Heart left ventricle (tissue), 16 donors: ENCODE data around the gene CES1. TPM values are rescaled to one million over a fixed set of nuclear protein-coding genes. Genes with fewer than 3 reads are reported as not detected.
A peak's percentile ranks its signal among the peaks of the same experiment; 100 is the strongest.

Experiments used
- ATAC-seq, 4 donors: fragments of 200-7000 bp; cut with Tn5 transposase; one replicate each; pipeline ENCODE4 v1.9.1; 2020 to 2022; ENCODE audit warnings: moderate library complexity in 4 of 4, mild to moderate bottlenecking in 3 of 4, moderate number of reproducible peaks in 1 of 4
- DNase-seq, 5 donors: peaks; one replicate each; pipeline ENCODE4 v3.0.0-alpha.2; 2020
- H3K27ac ChIP-seq, 12 donors: fragments of 200-600 bp; sonication (generic) in 4 of 12; one replicate each; pipeline versions ENCODE4 v1.5.0 to v1.8.0; 2016 to 2022; ENCODE audit warnings: mild to moderate bottlenecking in 2 of 12
- H3K27me3 ChIP-seq, 9 donors: fragments of 200-600 bp; sonication (generic) in 2 of 9; one replicate each; pipeline versions ENCODE4 v1.5.1 to v1.8.0; 2016 to 2022; ENCODE audit warnings: mild to moderate bottlenecking in 3 of 9
- H3K36me3 ChIP-seq, 9 donors: fragments of 200-600 bp; sonication (generic) in 2 of 9; one replicate each; pipeline versions ENCODE4 v1.5.0 to v1.8.0; 2018 to 2022; ENCODE audit warnings: mild to moderate bottlenecking in 2 of 9
- H3K4me1 ChIP-seq, 12 donors: fragments of 200-600 bp; sonication (generic) in 4 of 12; one replicate each; pipeline versions ENCODE4 v1.5.0 to v1.8.0; 2016 to 2022; ENCODE audit warnings: mild to moderate bottlenecking in 3 of 12
- H3K4me3 ChIP-seq, 12 donors: fragments of 200-600 bp; sonication (generic) in 4 of 12; one replicate each; pipeline versions ENCODE4 v1.5.0 to v1.8.0; 2017 to 2022; ENCODE audit warnings: mild to moderate bottlenecking in 9 of 12, moderate library complexity in 4 of 12
- H3K9me3 ChIP-seq, 12 donors: fragments of 200-600 bp; sonication (generic) in 4 of 12; one replicate each; pipeline versions ENCODE4 v1.5.0 to v1.8.0; 2016 to 2022; ENCODE audit warnings: mild to moderate bottlenecking in 1 of 12
- CTCF ChIP-seq, 12 donors: fragments of 200-600 bp; sonication (generic) in 4 of 12; IDR thresholded peaks; one replicate each; pipeline versions ENCODE4 v1.5.0 to v1.8.0; 2018 to 2022; ENCODE audit warnings: antibody characterized with exemption in 12 of 12, mild to moderate bottlenecking in 5 of 12
- POLR2A ChIP-seq, 2 donors: fragments of 450-650 bp; IDR thresholded peaks; one replicate each; pipeline ENCODE4 v1.6.1; 2017; ENCODE audit warnings: antibody characterized with exemption in 2 of 2, mild to moderate bottlenecking in 2 of 2, moderate library complexity in 2 of 2
- WGBS, 4 donors: extraction: QIAGEN DNeasy Blood & Tissue Kit in 2 of 4; methylation state at CpG; one replicate each; pipeline versions ENCODE4 v1.1.5 to v1.1.7; 2013 to 2018; 5-methylcytosine and 5-hydroxymethylcytosine counted together
- intact Hi-C, 10 donors: fragments of 100-400 bp; cut with DNase I; formaldehyde crosslinking; loops; one replicate each; pipeline versions ENCODE4 v1.11.1 to v1.14.2; 2022
- polyA plus RNA-seq, 2 donors: library from polyadenylated mRNA; stranded (reverse); fragments of 200-250 nt; gene quantifications; one replicate each; pipeline ENCODE4 v1.2.3, GENCODE V29; 2013
- total RNA-seq, 9 donors: library from RNA; depleted of rRNA in 2 of 9; stranded (reverse); fragments of >200 nt in 2 of 9; fragmentation: NEBNext Ultra II Directional in 3 of 9; extraction: Animal tissue kit (Norgen Biotek cat#: 25700) in 3 of 9; gene quantifications; one replicate each; pipeline versions ENCODE4 v1.1.0 to v1.2.4, GENCODE V29; 2016 to 2023
- donor health status: ischemic (EF 13 %, LVEDD 7.1; RV severe dilation, severe dysfunction).
- donor health status: healthy with polysubstance abuse.
- donor health status: DM: no; HTN: yes; CAD: no.
- donor health status: DM: no; HTN: no; CAD: no.
- donor health status: ischemic (EF 25% LVEDD 6.9; RV normal size, moderate dysfunction).
- donor health status: ischemic (EF 25% LVEDD 5.7; RV mildly dilated, moderate dysfunction).
- donor health status: healthy.
- donor health status: DM: yes; HTN: yes; CAD: no.
- donor health status: ischemic (EF 35%, LVEDD 5.7; RV mildly dilated, moderate dysfunction).
- donor health status: nonischemic (EF 11% LVEDD 7.7; RV severe dilation, severe dysfunction).
- donor health status: DM: yes; HTN: yes; CAD: no.
- donor health status: PGD.
- donor health status: ischemic (EF 29% LVEDD 5.4; RV normal size, mild dysfunction).
- donor health status: nonischemic (EF 23%, LVEDD 6.1; RV moderate dilation, normal function).

Gene CES1
- total and polyA plus RNA-seq, 11 donors = 4.0 to 31.3 (median 20.6) TPM

- H3K27ac ChIP-seq = no peak overlapping the region
- H3K36me3 ChIP-seq = no peaks in the 10 kb centered on the region
- no peaks in the 10 kb centered on the region for H3K27me3 ChIP-seq
- H3K4me3 ChIP-seq = no peak overlapping the region
- TF ChIP-seq POLR2A (IDR thresholded peaks at IDR 0.05) (no peak), CTCF (IDR thresholded peaks at IDR 0.05) (no peak)
- ATAC-seq = no peak
- H3K9me3 ChIP-seq = no peaks in the 10 kb centered on the region
- 76 to 90% (median 78%) methylated on average over 4 to 7 of the region's 7 CpGs for WGBS, 4 donors
- no peak for DNase-seq
- H3K4me1 ChIP-seq = no peaks in the 10 kb centered on the region
- intact Hi-C loops = no loop called here
Observed at GRCh38 chr16:55779402-55780094, 53.3 kb downstream of the CES1 start.

- intact Hi-C loops = no loop called here
- TF ChIP-seq POLR2A (IDR thresholded peaks at IDR 0.05) = no peak
- no peak for TF ChIP-seq CTCF (IDR thresholded peaks at IDR 0.05)
- H3K9me3 ChIP-seq = no peaks in the 10 kb centered on the region
- H3K27me3 ChIP-seq = peaks cover 0 to 4% (median 0%) of the 10 kb centered on the region in 9 donors
- no peaks in the 10 kb centered on the region for H3K4me1 ChIP-seq
- no peak for ATAC-seq
- H3K27ac ChIP-seq = no peak overlapping the region
- no peaks in the 10 kb centered on the region for H3K36me3 ChIP-seq
- 88 to 100% (median 91%) methylated on average over 2 of the region's 2 CpGs for WGBS, 4 donors
- no peak for DNase-seq
- H3K4me3 ChIP-seq = no peak overlapping the region
Observed at GRCh38 chr16:55778757-55779156, 54.1 kb downstream of the CES1 start.

DNA sequence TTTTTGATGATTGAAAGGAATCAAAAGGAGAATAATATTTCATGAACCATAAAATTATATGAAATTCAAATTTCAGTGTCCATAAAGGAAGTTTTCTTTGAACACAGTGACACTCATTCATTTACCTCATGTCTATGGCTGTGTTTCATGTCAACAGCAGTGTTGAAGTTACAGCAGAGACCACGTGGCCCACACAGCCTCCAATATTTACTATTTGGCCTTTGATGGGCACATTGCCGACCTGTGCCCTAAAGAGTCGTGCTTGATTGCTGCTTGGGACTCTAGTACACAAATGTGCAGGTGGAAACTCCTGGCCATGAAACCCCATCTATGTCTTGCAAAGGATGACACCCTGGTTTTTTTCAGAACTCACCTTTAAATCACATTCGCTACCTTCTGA is 57.0 kb downstream of the CES1 start:
- H3K27ac ChIP-seq = no peak overlapping the region
- no peaks in the 10 kb centered on the region for H3K36me3 ChIP-seq
- intact Hi-C loops = no loop called here
- no peaks in the 10 kb centered on the region for H3K9me3 ChIP-seq
- TF ChIP-seq CTCF (IDR thresholded peaks at IDR 0.05) (no peak), POLR2A (IDR thresholded peaks at IDR 0.05) (no peak)
- ATAC-seq (no peak), DNase-seq (no peak)
- no peak overlapping the region for H3K4me3 ChIP-seq
- 69 to 81% (median 78%) methylated on average over 4 of the region's 4 CpGs for WGBS, 4 donors
- H3K27me3 ChIP-seq = peaks cover 0 to 4% (median 0%) of the 10 kb centered on the region in 9 donors
- H3K4me1 ChIP-seq = no peaks in the 10 kb centered on the region

GRCh38 chr16:55773859-55774549 is 58.9 kb downstream of the CES1 start:
- peak in 1 of 4 donors; percentile 39 for ATAC-seq
- Histone ChIP-seq H3K36me3 (no peaks in the 10 kb centered on the region), H3K9me3 (no peaks in the 10 kb centered on the region), H3K27ac (no peak overlapping the region), H3K4me1 (no peaks in the 10 kb centered on the region), H3K27me3 (peaks cover 0 to 4% (median 0%) of the 10 kb centered on the region in 9 donors), H3K4me3 (no peak overlapping the region)
- DNase-seq = no peak
- no peak for TF ChIP-seq POLR2A (IDR thresholded peaks at IDR 0.05)
- no peak for TF ChIP-seq CTCF (IDR thresholded peaks at IDR 0.05)
- 60 to 71% (median 66%) methylated on average over 12 to 14 of the region's 14 CpGs for WGBS, 4 donors
- intact Hi-C loops = no loop called here
